ENCODE measurements around the gene PHF12.

DNA sequence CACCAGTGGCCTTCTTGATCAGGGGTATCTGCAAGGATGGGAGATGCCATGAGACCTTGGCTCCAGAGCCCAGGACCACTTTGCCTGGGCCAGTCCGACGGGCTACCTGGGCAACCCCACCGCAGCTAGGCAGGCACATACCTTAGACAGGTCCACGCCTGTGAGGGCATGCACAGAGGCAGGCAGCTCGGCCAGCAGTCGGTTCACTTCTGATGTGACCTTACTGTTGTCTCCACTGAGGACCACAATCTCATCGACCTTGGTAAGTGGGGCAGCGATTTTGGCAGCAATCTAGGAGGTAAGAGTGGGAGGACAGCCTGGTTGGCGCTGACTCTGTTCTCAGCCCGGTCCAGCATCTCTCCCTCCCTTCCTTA is 70.8 kb downstream of the PHF12 start:
- TF ChIP-seq, protein P1, sequence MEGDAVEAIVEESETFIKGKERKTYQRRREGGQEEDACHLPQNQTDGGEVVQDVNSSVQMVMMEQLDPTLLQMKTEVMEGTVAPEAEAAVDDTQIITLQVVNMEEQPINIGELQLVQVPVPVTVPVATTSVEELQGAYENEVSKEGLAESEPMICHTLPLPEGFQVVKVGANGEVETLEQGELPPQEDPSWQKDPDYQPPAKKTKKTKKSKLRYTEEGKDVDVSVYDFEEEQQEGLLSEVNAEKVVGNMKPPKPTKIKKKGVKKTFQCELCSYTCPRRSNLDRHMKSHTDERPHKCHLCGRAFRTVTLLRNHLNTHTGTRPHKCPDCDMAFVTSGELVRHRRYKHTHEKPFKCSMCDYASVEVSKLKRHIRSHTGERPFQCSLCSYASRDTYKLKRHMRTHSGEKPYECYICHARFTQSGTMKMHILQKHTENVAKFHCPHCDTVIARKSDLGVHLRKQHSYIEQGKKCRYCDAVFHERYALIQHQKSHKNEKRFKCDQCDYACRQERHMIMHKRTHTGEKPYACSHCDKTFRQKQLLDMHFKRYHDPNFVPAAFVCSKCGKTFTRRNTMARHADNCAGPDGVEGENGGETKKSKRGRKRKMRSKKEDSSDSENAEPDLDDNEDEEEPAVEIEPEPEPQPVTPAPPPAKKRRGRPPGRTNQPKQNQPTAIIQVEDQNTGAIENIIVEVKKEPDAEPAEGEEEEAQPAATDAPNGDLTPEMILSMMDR (IDR thresholded peaks at IDR 0.05), result no peak
- no peak for TF ChIP-seq POLR2AphosphoS5 (IDR thresholded peaks at IDR 0.05)
